Activated gamma-delta T cell (primary cell): Measurements from ENCODE around the gene KCTD17.
"Not testable (repeated sequence)": the region's sequence is repeated elsewhere in the genome, so short reads cannot be mapped to it uniquely, and the experiment has no call there.

Experiments
- DNase-seq: peaks from one replicate; lab custom pipeline; 2025; lab: John Stamatoyannopoulos, UW

Gene KCTD17

GRCh38 chr22:37060801-37061610, 9.5 kb downstream of the KCTD17 start:
- DNase-seq = no peak

- DNase-seq = no peak
Observed at GRCh38 chr22:37061611-37062375, 10.3 kb downstream of the KCTD17 start.

DNA sequence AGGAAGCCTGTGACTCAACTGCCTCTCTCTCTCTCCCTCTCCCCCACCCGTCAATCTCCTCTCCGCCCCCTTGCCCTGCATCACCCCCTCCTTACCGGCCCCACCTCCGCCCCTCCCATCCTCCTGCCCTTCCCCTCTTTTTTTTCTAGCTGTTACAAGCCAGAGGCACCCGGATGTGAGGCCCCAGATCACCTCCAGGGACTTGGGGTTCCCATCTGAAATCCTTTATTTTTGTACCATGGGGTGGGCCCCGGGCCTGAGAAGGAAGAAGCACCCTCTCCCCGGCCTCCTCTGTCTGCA, 10.8 kb downstream of the KCTD17 start:
- DNase-seq = no peak

- DNase-seq = no peak
Observed at GRCh38 chr22:37062702-37063381, 11.3 kb downstream of the KCTD17 start.

- no peak for DNase-seq
Observed at GRCh38 chr22:37063431-37064420, 12.2 kb downstream of the KCTD17 start.

DNA sequence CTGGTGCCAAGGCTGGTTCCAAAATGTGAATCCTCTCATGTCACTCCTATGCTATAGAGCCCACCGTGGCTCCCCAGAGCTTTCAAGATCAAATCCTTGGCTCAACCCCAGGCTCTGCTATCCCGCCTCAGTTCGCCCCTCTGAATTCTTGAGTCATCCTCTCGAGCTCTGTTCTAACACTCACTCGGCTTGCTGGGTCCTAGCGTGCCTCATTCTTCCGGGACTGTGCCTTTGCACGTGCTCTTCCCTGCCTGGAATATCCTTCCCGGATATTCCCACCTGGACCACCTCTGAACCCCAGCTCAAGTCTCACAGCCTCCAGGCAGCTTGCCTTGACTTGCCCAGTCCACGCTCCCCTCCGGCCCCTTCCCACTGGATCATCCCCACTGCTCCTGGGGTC, 13.0 kb downstream of the KCTD17 start:
- DNase-seq = no peak

DNA sequence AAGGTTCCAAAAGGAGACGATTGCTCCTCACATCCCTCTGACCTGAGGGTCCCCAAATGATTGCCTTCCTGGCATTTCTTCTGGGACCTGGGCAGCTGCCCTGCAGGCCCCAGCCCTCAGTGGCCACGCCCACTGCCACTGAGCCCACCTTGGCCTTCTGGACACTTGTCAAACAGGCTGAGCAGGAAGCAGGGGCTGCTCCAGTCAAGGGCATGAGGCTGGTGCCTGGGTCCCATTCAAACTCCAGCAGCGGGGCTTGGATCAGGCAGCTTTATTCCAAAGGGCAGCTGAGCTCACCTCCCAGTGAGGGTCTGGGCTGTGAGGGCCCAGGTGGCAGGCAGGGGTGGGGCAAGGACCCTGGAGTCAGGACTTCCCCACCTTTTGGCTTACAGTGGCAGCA, 13.6 kb downstream of the KCTD17 start:
- DNase-seq = no peak

DNA sequence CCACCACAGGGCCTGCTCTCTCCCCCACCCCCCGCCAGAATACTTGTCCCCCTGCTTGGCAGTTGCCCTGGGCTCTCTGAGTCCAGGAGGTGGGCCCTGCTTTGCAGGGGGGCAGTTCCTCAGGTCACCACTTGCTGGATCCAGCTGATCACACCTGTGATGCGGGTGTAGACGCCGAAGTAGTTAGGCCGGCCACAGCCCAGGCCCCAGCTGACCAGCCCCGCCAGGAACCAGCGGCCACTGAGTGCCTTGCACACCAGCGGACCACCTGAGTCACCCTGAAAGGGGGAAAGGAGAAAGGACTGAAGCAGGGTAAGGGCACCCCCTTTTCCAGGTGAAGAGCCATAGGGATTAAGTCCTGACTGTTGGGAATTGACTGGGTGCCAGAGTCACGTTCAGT, 14.4 kb downstream of the KCTD17 start:
- no peak for DNase-seq

DNA sequence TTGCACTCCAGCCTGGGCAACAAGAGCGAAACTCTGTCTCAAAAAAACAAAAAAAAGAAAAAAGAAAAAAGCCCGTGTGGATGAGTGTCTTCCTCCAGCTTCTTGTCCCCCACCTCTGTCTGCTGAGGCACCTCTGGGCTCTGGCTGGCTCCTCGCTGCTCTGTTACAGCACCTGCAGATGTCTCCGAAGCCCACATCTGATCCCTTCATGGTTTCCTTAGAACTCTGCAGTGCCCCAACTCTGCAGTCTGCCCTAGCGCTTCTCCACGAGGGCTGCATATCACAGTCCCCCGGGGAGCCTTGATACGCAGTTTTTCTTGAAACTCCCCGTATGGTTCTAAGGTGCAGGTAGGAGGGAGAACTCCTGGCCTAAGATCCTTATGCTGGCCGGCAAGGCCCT, 15.9 kb downstream of the KCTD17 start:
- no peak for DNase-seq

DNA sequence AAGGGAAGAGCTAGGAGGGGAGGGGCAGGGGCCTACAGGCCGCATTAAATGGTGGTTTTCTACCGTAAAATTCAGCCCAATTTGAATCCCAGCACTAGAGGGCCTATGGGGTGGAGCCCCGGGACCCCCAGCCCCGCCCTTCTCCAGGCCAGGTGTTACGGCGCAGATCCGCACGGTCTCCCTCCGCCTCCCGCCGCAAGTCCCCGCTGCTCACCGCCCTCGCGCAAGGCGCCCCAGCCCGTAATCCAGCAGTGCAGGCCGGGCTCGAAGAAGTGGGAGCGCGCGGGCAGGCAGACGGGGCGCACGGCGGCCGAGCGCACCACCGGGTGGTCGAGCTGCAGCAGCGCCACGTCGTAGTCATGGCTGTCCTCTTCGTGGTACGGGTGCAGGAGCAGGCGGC, 17.3 kb downstream of the KCTD17 start:
- no peak for DNase-seq

DNA sequence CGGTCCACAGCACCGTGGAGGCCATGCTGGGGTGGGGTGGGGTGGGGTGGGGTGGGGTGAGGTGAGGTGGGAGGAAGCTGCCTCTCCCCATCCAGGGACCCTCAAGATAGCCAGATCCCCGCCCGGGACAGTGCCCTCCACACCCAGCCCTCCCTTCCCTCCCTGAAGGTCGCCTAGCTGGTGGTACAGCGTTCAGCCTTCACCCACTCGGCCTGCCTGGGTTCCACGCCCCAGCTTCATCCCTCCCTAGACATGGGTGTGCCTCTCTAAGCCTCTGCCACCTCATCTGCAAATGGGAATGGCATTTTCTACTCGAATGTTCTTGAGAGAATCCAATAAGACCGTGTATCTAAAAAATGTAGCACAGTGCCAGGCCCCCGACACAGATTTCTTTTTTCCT, 17.8 kb downstream of the KCTD17 start:
- DNase-seq = no peak

- DNase-seq = no peak
Observed at GRCh38 chr22:37069719-37070118, 18.2 kb downstream of the KCTD17 start.

- no peak for DNase-seq
Observed at GRCh38 chr22:37070334-37070733, 18.8 kb downstream of the KCTD17 start.

- no peak for DNase-seq
Observed at GRCh38 chr22:37070744-37071143, 19.2 kb downstream of the KCTD17 start.

- DNase-seq = not testable (repeated sequence)
Observed at GRCh38 chr22:37071850-37072592, 20.5 kb downstream of the KCTD17 start.

DNA sequence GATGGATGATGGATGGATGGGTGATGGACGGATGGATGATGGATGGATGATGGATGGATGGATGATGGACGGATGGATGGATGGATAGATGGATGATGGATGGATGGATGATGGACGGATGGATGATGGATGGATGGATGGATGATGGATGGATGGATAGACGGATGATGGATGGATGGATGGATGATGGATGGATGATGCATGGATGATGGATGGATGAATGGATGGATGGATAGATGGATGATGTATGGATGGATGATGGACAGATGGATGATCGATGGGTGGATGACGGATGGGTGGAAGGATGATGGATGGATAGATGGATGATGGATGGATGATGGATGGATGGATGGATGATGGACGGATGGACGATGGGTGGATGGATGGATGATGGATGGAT, 21.1 kb downstream of the KCTD17 start:
- no peak for DNase-seq

DNA sequence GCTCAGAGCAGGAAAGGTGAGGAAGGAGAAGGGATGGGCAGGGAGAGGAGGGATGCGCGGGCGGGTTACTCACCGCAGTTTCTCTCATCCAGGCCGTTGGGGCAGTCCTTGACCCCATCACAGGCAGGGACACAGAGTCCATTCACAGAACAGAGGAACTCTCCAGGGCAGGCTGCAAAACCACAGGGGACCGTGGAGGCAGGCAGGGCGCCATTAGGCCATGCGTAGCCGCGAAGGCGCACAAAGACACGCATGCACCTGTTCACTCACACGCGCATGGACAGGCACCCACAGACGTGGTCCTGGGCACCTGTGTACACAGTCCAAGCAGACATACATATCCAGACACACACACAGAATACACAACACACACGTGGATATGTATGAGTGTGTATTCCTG, 23.0 kb downstream of the KCTD17 start:
- no peak for DNase-seq

GRCh38 chr22:37075046-37075445, 23.5 kb downstream of the KCTD17 start:
- DNase-seq = no peak

GRCh38 chr22:37075822-37076433, 24.4 kb downstream of the KCTD17 start:
- no peak for DNase-seq

DNA sequence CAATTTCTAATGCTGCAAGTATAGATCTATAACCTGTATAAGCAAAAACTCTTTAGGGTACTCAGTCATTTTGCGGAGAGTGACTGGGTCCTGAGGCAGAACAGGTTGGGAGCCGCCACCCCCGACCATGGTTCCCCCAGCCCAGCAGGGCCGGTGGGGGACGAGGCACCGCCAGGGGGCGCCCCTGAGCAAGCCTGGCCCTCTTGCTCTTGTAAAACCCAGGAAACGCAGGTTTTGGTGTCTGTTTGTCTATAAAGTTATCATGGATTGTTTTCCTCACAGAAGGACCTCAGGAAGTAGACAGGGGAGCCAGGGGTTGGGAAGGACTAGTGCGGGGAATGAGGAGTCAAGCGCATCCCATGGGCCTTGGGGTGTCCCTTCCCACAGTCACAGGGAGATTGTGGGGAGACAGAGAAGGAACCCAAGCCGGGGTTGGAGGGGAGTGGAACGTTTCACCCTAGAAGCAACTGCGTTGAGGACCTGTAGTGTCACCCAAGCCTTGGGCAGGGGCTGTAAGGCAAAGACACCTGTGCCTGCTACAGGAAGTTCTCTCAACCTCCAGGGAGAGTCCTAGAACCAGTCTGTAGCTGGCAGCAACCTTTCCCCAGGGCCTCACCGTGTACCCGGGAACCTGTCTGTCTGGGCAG, 26.4 kb downstream of the KCTD17 start:
- peak; percentile 66 for DNase-seq
